Neural cell (in vitro differentiated cells): ENCODE results near the gene S1PR3. TPM values are rescaled to one million over a fixed set of nuclear protein-coding genes. Genes with fewer than 3 reads are reported as not detected.

ENCODE experiments used
- H2AFZ ChIP-seq: fragments of 200-600, 300-800 bp; sonication (generic), shearing (Covaris generic); 2 replicates; pipeline ENCODE4 v1.6.0; 2014; ENCODE audit warnings: low read depth, mild to moderate bottlenecking, antibody characterized with exemption, low read length, moderate library complexity
- H3F3A ChIP-seq: fragments of 200-600 bp; shearing (Covaris generic); 2 replicates; pipeline ENCODE4 v1.6.1; 2016; ENCODE audit warnings: mild to moderate bottlenecking, moderate library complexity, mixed read lengths, antibody characterized with exemption, low read length; ENCODE audit not compliant: insufficient read depth, poor library complexity, severe bottlenecking
- H3K27ac ChIP-seq: fragments of 200-600, 300-800 bp; sonication (generic), shearing (Covaris generic); 2 replicates; pipeline ENCODE4 v1.5.1; 2014; ENCODE audit warnings: mild to moderate bottlenecking, low read length, moderate library complexity
- H3K27me3 ChIP-seq: fragments of 300-800, 200-600 bp; sonication (generic), shearing (Covaris generic); 2 replicates; pipeline ENCODE4 v1.6.0; 2014; ENCODE audit warnings: mild to moderate bottlenecking, low read depth, low read length, moderate library complexity; ENCODE audit not compliant: insufficient read depth
- H3K36me3 ChIP-seq: fragments of 300-800, 200-600 bp; sonication (generic), shearing (Covaris generic); 2 replicates; pipeline ENCODE4 v1.5.1; 2014; ENCODE audit warnings: mild to moderate bottlenecking, antibody characterized with exemption, low read length, moderate library complexity; ENCODE audit not compliant: insufficient read depth
- H3K4me2 ChIP-seq: fragments of 300-800, 200-600 bp; sonication (generic), shearing (Covaris generic); 2 replicates; pipeline ENCODE4 v1.6.0; 2014; ENCODE audit warnings: mild to moderate bottlenecking, low read length
- H3K4me3 ChIP-seq: fragments of 300-800, 200-600 bp; sonication (generic), shearing (Covaris generic); 2 replicates; pipeline ENCODE4 v1.5.1; 2014; ENCODE audit warnings: mild to moderate bottlenecking, low read length, moderate library complexity
- H3K79me2 ChIP-seq: fragments of 200-600 bp; shearing (Covaris generic); replicated peaks from 2 replicates; pipeline ENCODE4 v1.6.0; 2014; ENCODE audit warnings: mild to moderate bottlenecking, low read length, moderate library complexity; ENCODE audit not compliant: insufficient read depth
- H3K9ac ChIP-seq: fragments of 300-800, 200-600 bp; sonication (generic), shearing (Covaris generic); 2 replicates; pipeline ENCODE4 v1.6.1; 2016; ENCODE audit warnings: mild to moderate bottlenecking, low read length, mixed read lengths
- H3K9me2 ChIP-seq: fragments of 200-600 bp; shearing (Covaris generic); 2 replicates; pipeline ENCODE4 v1.6.1; 2016; ENCODE audit warnings: mild to moderate bottlenecking, low read length, mixed read lengths; ENCODE audit not compliant: insufficient read depth
- H3K9me3 ChIP-seq: fragments of 200-600, 300-800 bp; sonication (generic), shearing (Covaris generic); 2 replicates; pipeline ENCODE4 v1.6.1; 2016; ENCODE audit warnings: mild to moderate bottlenecking, mixed run types, low read length, moderate library complexity, mixed read lengths
- H4K20me1 ChIP-seq: fragments of 200-600 bp; shearing (Covaris generic); 2 replicates; pipeline ENCODE4 v1.6.1; 2016; ENCODE audit warnings: mild to moderate bottlenecking, mixed run types; ENCODE audit not compliant: insufficient read depth
- EP300 ChIP-seq: fragments of 450-650 bp; conservative IDR thresholded peaks from 2 replicates; pipeline ENCODE4 v1.6.1; 2014; ENCODE audit warnings: antibody characterized with exemption, mild to moderate bottlenecking, moderate library complexity; ENCODE audit not compliant: poor library complexity, severe bottlenecking
- EZH2 ChIP-seq: fragments of 200-600, 300-800 bp; shearing (Covaris generic), sonication (generic); IDR thresholded peaks from 2 replicates; pipeline ENCODE4 v1.6.1; 2014; ENCODE audit warnings: antibody characterized with exemption, low read length, borderline replicate concordance, mild to moderate bottlenecking; ENCODE audit not compliant: insufficient read depth, poor library complexity, severe bottlenecking
- MXI1 ChIP-seq: fragments of 450-650 bp; conservative IDR thresholded peaks from 2 replicates; pipeline ENCODE4 v1.6.1; 2014; ENCODE audit warnings: antibody characterized with exemption, mild to moderate bottlenecking; ENCODE audit not compliant: poor library complexity, severe bottlenecking
- POLR2AphosphoS5 ChIP-seq: IDR thresholded peaks from 2 replicates; pipeline ENCODE4 v1.6.1; 2012
- RAD21 ChIP-seq: fragments of 450-650 bp; conservative IDR thresholded peaks from 2 replicates; pipeline ENCODE4 v1.6.1; 2014; ENCODE audit warnings: antibody characterized with exemption, mild to moderate bottlenecking, moderate library complexity
- REST ChIP-seq: IDR thresholded peaks from 2 replicates; pipeline ENCODE4 v1.6.1; 2012; ENCODE audit warnings: borderline replicate concordance
- SMC3 ChIP-seq: fragments of 450-650 bp; conservative IDR thresholded peaks from 2 replicates; pipeline ENCODE4 v1.6.1; 2014; ENCODE audit warnings: antibody characterized with exemption, mild to moderate bottlenecking, moderate library complexity; ENCODE audit not compliant: poor library complexity
- TAF1 ChIP-seq: IDR thresholded peaks from 2 replicates; pipeline ENCODE4 v1.6.1; 2012; ENCODE audit warnings: low read depth
- polyA plus RNA-seq: library from polyadenylated mRNA; depleted of rRNA; stranded (reverse); fragments of >200 nt; gene quantifications from 2 replicates; pipeline ENCODE4 v1.2.3, GENCODE V29; 2014
- TF ChIP-seq, protein P1 (sequence below): fragments of 450-650 bp; IDR thresholded peaks from 2 replicates; pipeline ENCODE4 v1.5.1; 2014; ENCODE audit warnings: antibody characterized with exemption, mild to moderate bottlenecking, moderate library complexity; ENCODE audit not compliant: poor library complexity, severe bottlenecking

Gene S1PR3
- polyA plus RNA-seq, 1 donor from 2014 or later, result 0.12 TPM

DNA sequence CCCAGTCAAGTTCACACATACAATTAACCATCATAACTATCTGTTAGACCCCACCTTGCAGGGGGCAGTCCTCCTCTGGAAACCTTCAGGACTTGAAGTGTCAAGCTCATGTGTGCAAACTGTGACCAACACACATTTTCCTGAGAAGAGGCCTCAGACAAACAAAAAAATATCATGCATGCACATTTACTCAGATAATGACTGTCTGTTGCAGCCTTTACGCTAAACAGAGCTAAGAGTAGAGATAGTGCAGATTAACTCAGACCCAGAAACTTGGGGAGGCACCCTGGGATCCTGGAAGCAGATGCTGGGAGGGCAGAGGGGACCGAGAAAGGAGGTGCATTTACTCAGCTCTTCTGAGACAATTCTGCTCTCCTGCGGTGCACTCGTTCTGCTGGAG lies 3.6 kb upstream of the S1PR3 start:
- H3K9ac ChIP-seq, result no peak overlapping the region
- H3K4me2 ChIP-seq, result no peak overlapping the region
- TF ChIP-seq MXI1 (no peak), SMC3 (no peak), POLR2AphosphoS5 (no peak), REST (no peak), EZH2 (no peak), EP300 (no peak), TAF1 (no peak), RAD21 (no peak)
- TF ChIP-seq, protein P1, sequence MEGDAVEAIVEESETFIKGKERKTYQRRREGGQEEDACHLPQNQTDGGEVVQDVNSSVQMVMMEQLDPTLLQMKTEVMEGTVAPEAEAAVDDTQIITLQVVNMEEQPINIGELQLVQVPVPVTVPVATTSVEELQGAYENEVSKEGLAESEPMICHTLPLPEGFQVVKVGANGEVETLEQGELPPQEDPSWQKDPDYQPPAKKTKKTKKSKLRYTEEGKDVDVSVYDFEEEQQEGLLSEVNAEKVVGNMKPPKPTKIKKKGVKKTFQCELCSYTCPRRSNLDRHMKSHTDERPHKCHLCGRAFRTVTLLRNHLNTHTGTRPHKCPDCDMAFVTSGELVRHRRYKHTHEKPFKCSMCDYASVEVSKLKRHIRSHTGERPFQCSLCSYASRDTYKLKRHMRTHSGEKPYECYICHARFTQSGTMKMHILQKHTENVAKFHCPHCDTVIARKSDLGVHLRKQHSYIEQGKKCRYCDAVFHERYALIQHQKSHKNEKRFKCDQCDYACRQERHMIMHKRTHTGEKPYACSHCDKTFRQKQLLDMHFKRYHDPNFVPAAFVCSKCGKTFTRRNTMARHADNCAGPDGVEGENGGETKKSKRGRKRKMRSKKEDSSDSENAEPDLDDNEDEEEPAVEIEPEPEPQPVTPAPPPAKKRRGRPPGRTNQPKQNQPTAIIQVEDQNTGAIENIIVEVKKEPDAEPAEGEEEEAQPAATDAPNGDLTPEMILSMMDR, result no peak
- no peak overlapping the region for H2AFZ ChIP-seq
- no peaks in the 10 kb centered on the region for H3K36me3 ChIP-seq
- no peaks in the 10 kb centered on the region for H3F3A ChIP-seq
- H3K4me3 ChIP-seq, result no peak overlapping the region
- peaks cover 37% of the 10 kb centered on the region for H3K27me3 ChIP-seq
- H3K79me2 ChIP-seq, result no peaks in the 10 kb centered on the region
- H3K9me3 ChIP-seq, result no peaks in the 10 kb centered on the region
- H4K20me1 ChIP-seq, result no peaks in the 10 kb centered on the region
- H3K9me2 ChIP-seq, result no peaks in the 10 kb centered on the region
- H3K27ac ChIP-seq, result no peak overlapping the region

- H2AFZ ChIP-seq, result no peak overlapping the region
- H3K4me2 ChIP-seq, result no peak overlapping the region
- no peak overlapping the region for H3K27ac ChIP-seq
- H3K36me3 ChIP-seq, result no peaks in the 10 kb centered on the region
- TF ChIP-seq TAF1 (no peak), EZH2 (no peak), REST (no peak), POLR2AphosphoS5 (no peak)
- TF ChIP-seq, protein P1, result no peak
- H3F3A ChIP-seq, result no peaks in the 10 kb centered on the region
- H3K27me3 ChIP-seq, result peaks cover 48% of the 10 kb centered on the region
- H3K4me3 ChIP-seq, result no peak overlapping the region
- no peaks in the 10 kb centered on the region for H3K9me3 ChIP-seq
- H4K20me1 ChIP-seq, result no peaks in the 10 kb centered on the region
- H3K9ac ChIP-seq, result no peak overlapping the region
- H3K79me2 ChIP-seq, result no peaks in the 10 kb centered on the region
- H3K9me2 ChIP-seq, result no peaks in the 10 kb centered on the region
Measured at GRCh38 chr9:88988796-88989641, 2.2 kb upstream of the S1PR3 start.
